NCI-H510A treated with DMSO at 0.1 percent for 48 hours (cell line): Measurements from ENCODE around the gene SESN1.
A peak's percentile ranks its signal among the peaks of the same experiment; 100 is the strongest.
"Not testable (repeated sequence)": the region's sequence is repeated elsewhere in the genome, so short reads cannot be mapped to it uniquely, and the experiment has no call there.

Experiments
- DNase-seq: peaks from one replicate; lab custom pipeline; 2025; lab: John Stamatoyannopoulos, UW

The SESN1 gene

GRCh38 chr6:109094416-109095035 is at the start of gene SESN1:
Gene SESN1 (minus strand): TSS chr6:109094846. CDS start chr6:109094073, 773 bp downstream.
- peak; percentile 14 for DNase-seq

- no peak for DNase-seq
Observed at GRCh38 chr6:109143191-109143590, 48.5 kb upstream of the SESN1 start.

GRCh38 chr6:109142067-109142466 is 47.4 kb upstream of the SESN1 start:
- DNase-seq, result not testable (repeated sequence)

GRCh38 chr6:109139109-109139508 is 44.5 kb upstream of the SESN1 start:
- no peak for DNase-seq

GRCh38 chr6:109136530-109136929 is 41.9 kb upstream of the SESN1 start:
- DNase-seq, result not testable (repeated sequence)

- not testable (repeated sequence) for DNase-seq
Observed at GRCh38 chr6:109136039-109136438, 41.4 kb upstream of the SESN1 start.

GRCh38 chr6:109135600-109135999 is 41.0 kb upstream of the SESN1 start:
- not testable (repeated sequence) for DNase-seq

GRCh38 chr6:109130065-109130464 is 35.4 kb upstream of the SESN1 start:
- no peak for DNase-seq

GRCh38 chr6:109125504-109125903 is 30.9 kb upstream of the SESN1 start:
- DNase-seq, result no peak

GRCh38 chr6:109124219-109124618 is 29.6 kb upstream of the SESN1 start:
- DNase-seq, result no peak

- DNase-seq, result no peak
Observed at GRCh38 chr6:109121411-109121810, 26.8 kb upstream of the SESN1 start.

- no peak for DNase-seq
Observed at GRCh38 chr6:109118871-109119354, 24.3 kb upstream of the SESN1 start.

- no peak for DNase-seq
Observed at GRCh38 chr6:109118337-109118736, 23.7 kb upstream of the SESN1 start.

GRCh38 chr6:109117346-109118035 is 22.8 kb upstream of the SESN1 start:
- no peak for DNase-seq

GRCh38 chr6:109112663-109113062 is 18.0 kb upstream of the SESN1 start:
- not testable (repeated sequence) for DNase-seq

- DNase-seq, result not testable (repeated sequence)
Observed at GRCh38 chr6:109109663-109110062, 15.0 kb upstream of the SESN1 start.

GRCh38 chr6:109105681-109106080 is 11.0 kb upstream of the SESN1 start:
- DNase-seq, result no peak

- DNase-seq, result no peak
Observed at GRCh38 chr6:109104512-109104911, 9.9 kb upstream of the SESN1 start.

GRCh38 chr6:109103942-109104341 is 9.3 kb upstream of the SESN1 start:
- DNase-seq, result no peak

- DNase-seq, result no peak
Observed at GRCh38 chr6:109102762-109103161, 8.1 kb upstream of the SESN1 start.

GRCh38 chr6:109097661-109098060 is 3.0 kb upstream of the SESN1 start:
- no peak for DNase-seq

- no peak for DNase-seq
Observed at GRCh38 chr6:109096208-109096607, 1.6 kb upstream of the SESN1 start.

GRCh38 chr6:109095835-109096084 is 1.1 kb upstream of the SESN1 start:
- DNase-seq, result no peak
